ENCODE data around the gene ZNF57.
"Not testable (repeated sequence)": the region's sequence is repeated elsewhere in the genome, so short reads cannot be mapped to it uniquely, and the experiment has no call there.

ZNF57 gene

GRCh38 chr19:2960120-2960519 is 59.4 kb downstream of the ZNF57 start:
- DNase-seq, result no peak

DNA sequence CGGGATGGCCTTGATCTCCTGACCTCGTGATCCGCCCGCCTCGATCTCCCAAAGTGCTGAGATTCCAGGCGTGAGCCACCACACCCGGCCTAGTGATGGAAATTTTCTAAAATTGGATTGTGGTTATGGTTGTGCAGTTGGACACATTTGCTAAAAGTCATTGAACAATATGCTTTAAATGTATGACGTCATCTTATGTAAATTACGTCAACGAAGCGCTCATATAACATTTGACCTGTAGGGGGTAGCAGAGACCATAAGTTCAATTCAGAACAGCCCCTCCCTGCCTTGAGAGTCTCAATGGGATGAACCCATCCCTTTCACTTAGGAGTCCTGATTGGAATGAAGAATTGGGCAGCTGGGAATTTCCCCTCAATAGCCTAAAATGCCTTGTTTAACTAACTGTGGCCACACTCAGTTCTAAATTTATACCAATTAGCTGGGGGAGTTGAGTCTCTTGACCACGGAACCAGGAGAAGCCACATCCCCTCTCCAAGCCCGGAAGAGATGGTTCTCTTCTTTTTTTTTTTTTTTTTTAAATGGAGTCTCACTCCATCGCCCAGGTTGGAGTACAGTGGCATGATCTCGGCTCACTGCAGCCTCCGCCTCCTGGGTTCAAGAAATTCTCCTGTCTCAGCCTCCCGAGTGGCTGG is 61.4 kb downstream of the ZNF57 start:
- DNase-seq, result peak in 1 of 2 experiments; percentile 14

GRCh38 chr19:2963122-2963521 is 62.4 kb downstream of the ZNF57 start:
- DNase-seq, result no peak

GRCh38 chr19:2963631-2964030 is 62.9 kb downstream of the ZNF57 start:
- DNase-seq, result not testable (repeated sequence)

DNA sequence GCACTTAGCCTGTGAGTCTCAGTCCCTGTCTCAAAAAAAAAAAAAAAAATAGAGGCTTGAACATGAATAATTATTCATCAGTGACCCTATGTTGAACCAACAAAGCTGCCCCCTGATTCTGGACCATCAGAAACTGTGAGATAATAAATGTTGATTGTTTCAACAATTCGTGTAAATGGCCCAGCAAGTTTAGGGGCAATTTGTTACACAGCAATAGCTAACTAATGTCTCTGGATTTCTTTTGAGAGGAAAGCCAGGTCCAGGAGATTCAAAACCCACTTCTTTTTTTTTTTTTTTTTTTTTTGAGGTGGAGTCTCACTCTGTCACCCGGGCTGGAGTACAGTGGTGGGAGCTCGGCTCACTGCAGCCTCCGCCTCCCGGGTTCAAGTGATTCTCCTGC is 64.1 kb downstream of the ZNF57 start:
- DNase-seq, result no peak

- DNase-seq, result no peak
These were observed 67.2 kb downstream of the ZNF57 start for GRCh38 chr19:2967972-2968371.

All from stimulated activated CD4-positive, alpha-beta T cell treated with anti-CD3 and anti-CD28 coated beads, Interleukin-4, amount 100 ng/mL, for 4 hours (primary cell).